Stimulated activated naive CD8-positive, alpha-beta T cell treated with anti-CD3 and anti-CD28 coated beads, Interleukin-15, Interleukin-2, amounts not matched to agents 100 ng/mL and 50 ng/mL, for 24 hours (primary cell): ENCODE measurements around the gene DPT.

Source experiments
- H3K27ac Mint-ChIP-seq: one replicate; pipeline ENCODE4 v1.8.0; 2021; ENCODE audit warnings: mild to moderate bottlenecking, mixed read lengths
- H3K27me3 Mint-ChIP-seq: one replicate; pipeline ENCODE4 v1.8.0; 2021; ENCODE audit warnings: mixed read lengths
- H3K36me3 Mint-ChIP-seq: one replicate; pipeline ENCODE4 v1.8.0; 2021; ENCODE audit warnings: low read depth, mixed read lengths
- H3K4me1 Mint-ChIP-seq: one replicate; pipeline ENCODE4 v1.8.0; 2021; ENCODE audit warnings: low read depth, mixed read lengths
- H3K4me3 Mint-ChIP-seq: one replicate; pipeline ENCODE4 v1.8.0; 2021; ENCODE audit warnings: mild to moderate bottlenecking, mixed read lengths
- H3K9me3 Mint-ChIP-seq: one replicate; pipeline ENCODE4 v1.8.0; 2021; ENCODE audit warnings: mixed read lengths

The DPT gene

DNA sequence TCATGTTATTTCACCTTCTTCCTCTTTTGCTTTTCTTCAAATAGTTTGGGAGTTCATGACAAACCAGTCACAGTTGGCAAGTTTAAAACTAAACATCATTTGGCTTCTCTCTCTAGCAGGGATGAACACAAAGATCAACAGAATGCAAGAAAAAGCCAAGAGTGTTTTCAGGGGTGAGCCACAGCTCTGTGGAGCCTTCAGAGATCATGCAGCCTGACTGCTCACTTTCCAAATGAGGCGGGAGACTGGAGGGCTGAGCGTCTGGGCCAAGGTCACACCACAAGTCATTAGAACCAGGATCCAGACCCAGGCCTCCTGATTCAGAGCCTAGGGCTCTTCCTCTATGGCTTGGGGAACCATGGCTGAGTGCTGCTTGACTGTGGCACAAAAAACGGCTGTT lies 2.7 kb downstream of the DPT start:
- H3K27me3 Mint-ChIP-seq: peaks cover 4% of the 10 kb centered on the region
- no peaks in the 10 kb centered on the region for H3K9me3 Mint-ChIP-seq
- no peak overlapping the region for H3K27ac Mint-ChIP-seq
- H3K36me3 Mint-ChIP-seq: no peaks in the 10 kb centered on the region
- H3K4me3 Mint-ChIP-seq: no peak overlapping the region
- H3K4me1 Mint-ChIP-seq: no peaks in the 10 kb centered on the region

- H3K9me3 Mint-ChIP-seq: no peaks in the 10 kb centered on the region
- H3K27me3 Mint-ChIP-seq: peaks cover 4% of the 10 kb centered on the region
- H3K4me3 Mint-ChIP-seq: no peak overlapping the region
- H3K4me1 Mint-ChIP-seq: no peaks in the 10 kb centered on the region
- H3K36me3 Mint-ChIP-seq: no peaks in the 10 kb centered on the region
- H3K27ac Mint-ChIP-seq: no peak overlapping the region
Measured at GRCh38 chr1:168725831-168726230, 3.2 kb downstream of the DPT start.

DNA sequence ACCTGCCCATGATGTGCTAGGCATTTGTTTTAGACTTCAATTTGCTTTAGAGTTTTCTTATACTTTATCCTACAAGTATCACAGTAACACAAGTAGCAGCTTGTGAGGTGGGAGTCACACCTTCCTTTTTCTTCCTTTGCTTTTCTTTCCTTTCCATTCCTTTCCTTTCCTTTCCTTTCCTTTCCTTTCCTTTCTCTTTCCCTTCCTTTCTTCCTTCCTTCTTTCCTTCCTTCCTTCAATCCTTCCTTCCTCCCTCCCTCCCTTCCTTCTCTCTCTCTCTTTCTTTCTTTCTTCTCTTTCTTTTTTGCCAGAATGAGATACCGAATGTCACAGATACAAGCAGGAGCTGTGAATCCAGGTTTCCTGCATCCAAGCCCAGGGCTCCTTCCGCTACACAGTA lies 3.9 kb downstream of the DPT start:
- Mint-ChIP-seq H3K27ac (no peak overlapping the region), H3K36me3 (no peaks in the 10 kb centered on the region), H3K27me3 (peaks cover 12% of the 10 kb centered on the region), H3K4me3 (no peak overlapping the region), H3K9me3 (no peaks in the 10 kb centered on the region), H3K4me1 (no peaks in the 10 kb centered on the region)

DNA sequence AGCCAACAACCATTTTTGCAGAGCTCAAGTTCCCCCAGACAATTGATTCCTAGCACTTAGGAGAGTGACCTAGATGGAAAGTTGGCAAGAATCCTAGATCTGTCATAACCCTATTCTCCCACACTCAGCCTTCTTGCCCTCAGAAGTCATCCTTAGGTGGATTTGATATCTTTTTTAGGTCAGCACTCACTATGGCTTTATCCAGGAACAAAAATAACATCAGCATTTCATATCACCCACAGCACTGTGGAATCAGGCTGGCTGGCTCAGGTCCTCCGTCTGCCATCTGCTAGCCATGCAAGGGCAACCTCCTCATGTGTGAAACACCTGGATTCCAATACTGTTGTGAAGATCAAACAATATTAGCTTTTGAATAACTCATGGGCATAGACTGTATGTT lies 6.0 kb downstream of the DPT start:
- H3K27me3 Mint-ChIP-seq: peaks cover 15% of the 10 kb centered on the region
- H3K4me1 Mint-ChIP-seq: no peaks in the 10 kb centered on the region
- H3K9me3 Mint-ChIP-seq: no peaks in the 10 kb centered on the region
- no peak overlapping the region for H3K27ac Mint-ChIP-seq
- H3K4me3 Mint-ChIP-seq: no peak overlapping the region
- H3K36me3 Mint-ChIP-seq: no peaks in the 10 kb centered on the region

GRCh38 chr1:168720839-168721238 lies 8.2 kb downstream of the DPT start:
- H3K4me1 Mint-ChIP-seq: no peaks in the 10 kb centered on the region
- H3K4me3 Mint-ChIP-seq: no peak overlapping the region
- H3K36me3 Mint-ChIP-seq: no peaks in the 10 kb centered on the region
- no peaks in the 10 kb centered on the region for H3K9me3 Mint-ChIP-seq
- H3K27me3 Mint-ChIP-seq: peaks cover 13% of the 10 kb centered on the region
- H3K27ac Mint-ChIP-seq: no peak overlapping the region

GRCh38 chr1:168719306-168720111 lies 9.5 kb downstream of the DPT start:
- peaks cover 13% of the 10 kb centered on the region for H3K27me3 Mint-ChIP-seq
- H3K4me1 Mint-ChIP-seq: no peaks in the 10 kb centered on the region
- H3K9me3 Mint-ChIP-seq: no peaks in the 10 kb centered on the region
- H3K4me3 Mint-ChIP-seq: no peak overlapping the region
- no peaks in the 10 kb centered on the region for H3K36me3 Mint-ChIP-seq
- H3K27ac Mint-ChIP-seq: no peak overlapping the region

DNA sequence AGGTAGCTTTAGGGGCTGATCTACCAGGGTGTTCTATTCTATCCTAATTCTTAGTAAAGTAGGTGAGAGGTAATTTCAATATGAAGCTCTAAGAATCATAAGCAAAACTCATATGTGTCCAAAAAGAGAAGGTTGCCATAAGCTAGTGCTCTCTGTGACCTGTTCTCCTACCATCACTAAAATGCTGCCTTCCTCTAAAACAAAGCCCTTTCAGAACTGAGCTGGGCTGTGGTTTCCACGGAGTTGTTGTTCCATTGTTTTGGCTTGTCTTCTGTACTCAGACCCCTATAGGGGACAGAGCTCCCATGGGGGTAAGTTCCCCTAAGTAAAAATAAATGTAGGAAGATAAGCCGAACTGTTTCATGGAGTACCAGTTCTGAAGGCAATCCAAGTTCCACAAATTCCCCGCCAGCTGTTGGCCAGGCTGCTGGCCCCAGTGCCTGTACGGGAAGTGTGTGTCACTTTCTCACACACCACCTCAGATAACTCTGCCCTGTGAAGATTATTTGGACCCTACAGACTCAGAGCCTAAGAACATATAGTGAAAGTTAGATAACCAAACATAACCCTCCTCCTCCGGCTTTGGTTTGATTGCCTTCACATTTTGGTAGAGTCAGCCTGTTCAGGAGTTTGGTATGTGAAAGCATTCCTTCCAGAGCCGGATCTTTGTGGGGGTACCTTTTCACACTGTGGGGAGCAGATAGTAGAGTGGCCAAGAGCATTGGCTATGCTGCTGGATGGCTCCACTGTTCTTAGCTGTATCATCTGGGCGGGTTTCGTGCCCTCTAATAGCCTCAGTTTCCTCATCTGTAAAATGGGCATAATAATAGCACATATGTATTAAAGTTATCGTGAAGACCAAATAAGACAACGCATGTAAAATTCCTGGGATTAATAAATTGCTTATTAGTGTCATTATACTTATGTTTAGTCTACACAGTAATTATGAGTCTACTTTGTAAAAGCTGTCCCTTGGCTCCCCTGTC lies 10.8 kb downstream of the DPT start:
- Mint-ChIP-seq H3K9me3 (no peaks in the 10 kb centered on the region), H3K4me1 (no peaks in the 10 kb centered on the region), H3K27me3 (peaks cover 13% of the 10 kb centered on the region), H3K4me3 (no peak overlapping the region), H3K36me3 (no peaks in the 10 kb centered on the region), H3K27ac (no peak overlapping the region)

GRCh38 chr1:168714012-168714411 lies 15.0 kb downstream of the DPT start:
- Mint-ChIP-seq H3K27me3 (no peaks in the 10 kb centered on the region), H3K36me3 (no peaks in the 10 kb centered on the region), H3K9me3 (no peaks in the 10 kb centered on the region), H3K4me1 (no peaks in the 10 kb centered on the region), H3K27ac (no peak overlapping the region), H3K4me3 (no peak overlapping the region)

DNA sequence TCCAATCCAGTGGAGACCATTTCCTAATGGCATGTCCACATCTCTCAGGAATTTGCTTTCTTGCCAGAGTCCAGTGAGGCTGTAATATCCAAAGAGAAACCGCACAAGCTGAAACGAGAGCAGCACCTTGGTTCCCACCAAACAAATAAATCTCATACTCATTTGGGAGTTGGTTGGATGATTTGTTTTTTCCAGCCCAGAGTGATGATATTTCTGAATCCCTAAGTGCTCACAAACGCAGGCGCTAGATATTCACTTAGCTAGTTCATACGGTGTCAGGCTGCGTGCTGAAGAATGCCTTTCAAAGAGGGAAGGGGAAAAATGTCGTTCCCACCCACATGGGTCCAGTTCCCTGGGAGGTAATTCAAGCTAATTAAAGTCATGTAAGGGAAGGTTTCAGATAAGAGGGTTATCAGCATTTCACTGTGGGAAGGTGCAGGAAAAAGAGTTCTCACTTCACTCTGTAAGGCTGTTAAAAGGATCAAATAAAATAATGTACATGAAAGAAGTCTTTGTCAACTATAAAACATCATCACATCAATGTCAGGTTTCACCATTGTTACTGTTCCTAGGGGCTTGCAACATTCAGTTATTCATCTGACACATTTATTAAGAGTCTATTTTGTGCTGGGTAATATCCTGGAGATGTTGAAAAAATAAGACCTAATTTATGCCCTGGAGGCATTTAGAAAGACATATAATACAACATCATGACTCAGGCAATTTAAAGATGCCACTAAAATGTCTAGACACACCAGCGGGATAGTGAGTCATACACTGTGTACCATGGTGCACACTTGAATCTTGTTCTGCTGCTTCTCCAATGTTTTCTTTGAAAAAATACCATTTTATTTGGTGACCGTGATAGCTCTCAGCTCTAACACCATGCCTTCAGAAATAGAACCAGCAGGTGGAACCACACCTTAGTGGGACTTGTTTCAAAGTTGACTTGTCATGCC lies 19.3 kb downstream of the DPT start:
- Mint-ChIP-seq H3K9me3 (no peaks in the 10 kb centered on the region), H3K4me3 (no peak overlapping the region), H3K27ac (no peak overlapping the region), H3K36me3 (no peaks in the 10 kb centered on the region), H3K27me3 (peaks cover 6% of the 10 kb centered on the region), H3K4me1 (no peaks in the 10 kb centered on the region)

DNA sequence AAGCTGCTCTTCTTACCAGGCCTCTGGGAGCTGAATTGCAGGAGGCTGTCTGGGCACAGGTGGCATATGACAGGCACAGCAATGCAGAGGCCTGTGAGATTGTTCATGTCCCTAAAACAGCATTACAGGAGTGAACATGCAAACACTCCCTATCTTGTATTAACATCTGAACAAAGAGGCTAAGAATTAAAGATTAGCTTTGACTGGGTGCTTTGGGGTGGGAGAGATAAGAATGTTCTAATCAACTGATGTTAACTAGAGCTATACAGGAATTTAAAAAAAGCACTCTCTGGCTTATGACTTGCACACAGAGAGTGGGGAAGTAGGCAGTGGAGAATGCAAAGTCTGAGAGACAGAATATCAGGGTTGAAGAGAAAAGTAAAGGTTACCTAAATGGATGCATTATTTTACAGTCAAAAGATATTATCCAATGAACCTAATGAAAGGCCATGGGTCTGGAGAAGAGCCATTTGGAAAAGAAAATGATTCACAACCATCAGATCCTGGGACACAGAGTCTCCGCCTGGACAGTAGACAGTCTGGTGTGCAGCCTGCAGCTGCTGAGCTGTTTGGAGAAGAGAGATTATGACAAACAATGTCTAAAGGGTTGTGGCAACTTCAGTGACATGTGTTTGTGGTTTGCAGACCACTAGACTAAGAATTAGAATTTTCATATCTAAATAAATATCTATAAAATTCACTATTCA lies 20.2 kb downstream of the DPT start:
- H3K4me1 Mint-ChIP-seq: no peaks in the 10 kb centered on the region
- H3K36me3 Mint-ChIP-seq: no peaks in the 10 kb centered on the region
- H3K4me3 Mint-ChIP-seq: no peak overlapping the region
- H3K27me3 Mint-ChIP-seq: peaks cover 8% of the 10 kb centered on the region
- no peaks in the 10 kb centered on the region for H3K9me3 Mint-ChIP-seq
- no peak overlapping the region for H3K27ac Mint-ChIP-seq

- Mint-ChIP-seq H3K27me3 (peaks cover 8% of the 10 kb centered on the region), H3K4me1 (no peaks in the 10 kb centered on the region), H3K4me3 (no peak overlapping the region), H3K27ac (no peak overlapping the region), H3K9me3 (no peaks in the 10 kb centered on the region), H3K36me3 (no peaks in the 10 kb centered on the region)
Measured at GRCh38 chr1:168706391-168706992, 22.5 kb downstream of the DPT start.

DNA sequence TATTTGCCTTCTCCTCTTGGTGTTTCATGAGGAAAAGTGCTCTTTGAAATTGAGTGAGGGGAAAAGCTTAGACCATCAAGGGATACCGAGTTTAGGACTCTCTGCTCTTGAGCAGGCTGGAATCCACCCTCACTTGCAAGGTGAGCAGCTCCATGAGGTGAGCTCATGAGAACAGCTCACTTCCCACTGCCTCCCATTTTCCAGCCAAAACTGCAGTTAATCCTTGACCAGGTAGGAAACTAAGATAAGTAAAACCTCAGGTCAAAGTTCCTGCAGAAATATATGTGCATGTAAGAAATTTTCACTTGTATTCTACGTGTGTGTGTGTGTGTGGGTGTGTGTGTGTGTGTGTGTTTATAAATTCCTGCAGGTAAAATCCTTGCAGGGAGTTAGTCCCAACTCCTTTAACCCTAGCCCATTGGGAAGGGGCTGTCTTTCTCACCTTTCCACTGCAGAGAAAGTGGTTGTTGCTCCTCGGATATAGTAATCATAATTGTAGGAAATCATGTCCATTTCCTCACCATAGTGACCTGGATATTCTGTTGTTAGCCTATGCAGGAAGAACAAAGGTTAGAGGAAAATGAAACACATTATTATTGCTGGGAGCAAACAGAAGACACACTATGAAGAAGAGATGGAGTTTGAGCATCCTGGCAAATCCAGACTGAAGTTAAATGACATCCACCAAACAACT lies 28.3 kb downstream of the DPT start:
- H3K4me3 Mint-ChIP-seq: no peak overlapping the region
- peaks cover 4% of the 10 kb centered on the region for H3K27me3 Mint-ChIP-seq
- H3K4me1 Mint-ChIP-seq: no peaks in the 10 kb centered on the region
- H3K27ac Mint-ChIP-seq: no peak overlapping the region
- H3K36me3 Mint-ChIP-seq: no peaks in the 10 kb centered on the region
- H3K9me3 Mint-ChIP-seq: no peaks in the 10 kb centered on the region

DNA sequence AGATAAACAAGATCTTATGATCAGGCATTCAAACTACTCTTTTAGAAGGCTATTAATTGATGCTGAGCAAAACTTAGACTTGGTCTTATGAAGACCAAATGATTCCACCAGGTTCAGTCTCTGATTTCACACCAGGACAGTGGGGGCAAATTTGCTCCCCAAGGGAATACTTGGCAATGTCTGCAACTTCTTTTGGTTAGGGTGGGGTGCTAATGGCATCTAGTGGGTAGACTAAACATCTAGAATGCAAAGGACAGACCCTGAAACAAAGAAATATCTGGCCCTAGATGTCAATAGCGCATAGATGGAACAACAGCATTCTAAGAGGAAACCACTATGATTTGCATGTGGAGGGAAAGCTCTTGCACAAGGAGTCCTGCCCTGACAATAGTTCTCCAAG lies 30.6 kb downstream of the DPT start:
- H3K27me3 Mint-ChIP-seq: no peaks in the 10 kb centered on the region
- H3K9me3 Mint-ChIP-seq: no peaks in the 10 kb centered on the region
- no peak overlapping the region for H3K4me3 Mint-ChIP-seq
- no peak overlapping the region for H3K27ac Mint-ChIP-seq
- H3K36me3 Mint-ChIP-seq: no peaks in the 10 kb centered on the region
- no peaks in the 10 kb centered on the region for H3K4me1 Mint-ChIP-seq
